CD4-positive, alpha-beta T cell (primary cell): ENCODE measurements around the gene RNPC3. TPM values are rescaled to one million over a fixed set of nuclear protein-coding genes. Genes with fewer than 3 reads are reported as not detected.

Experiments used
- ATAC-seq: fragments of 200-7000 bp; cut with Tn5 transposase; one replicate; pipeline ENCODE4 v1.10.0; 2022; ENCODE audit warnings: mild to moderate bottlenecking; ENCODE audit not compliant: poor library complexity
- CTCF ChIA-PET: fragments of 350-600 bp; sonication (Branson Sonifier 250); formaldehyde crosslinking; loops from one replicate; lab custom pipeline; 2021; ENCODE audit warnings: antibody characterized with exemption, inconsistent platforms; lab: Charles Lee
- POLR2A ChIA-PET: fragments of 350-600 bp; sonication (Branson Sonifier 250); formaldehyde crosslinking; loops from one replicate; lab custom pipeline; 2021; ENCODE audit warnings: antibody characterized with exemption, inconsistent platforms; lab: Charles Lee
- DNase-seq, 14 experiments: peaks; one replicate each; pipeline ENCODE4 v3.0.0-alpha.2; 2013 to 2020; ENCODE audit warnings: mixed read lengths in 2 of 14
- H3K27ac ChIP-seq, 2 donors: one replicate each; pipeline versions ENCODE4 v1.5.1 to v1.7.0; 2013; ENCODE audit warnings: low read length in 2 of 2, low read depth in 1 of 2, mild to moderate bottlenecking in 1 of 2
- H3K27me3 ChIP-seq, 2 experiments: 1 replicate in 1 of 2; 2 replicates in 1 of 2; pipeline versions ENCODE4 v1.6.1 to v1.7.0; 2013; ENCODE audit warnings: low read length in 2 of 2, control low read depth in 1 of 2, mild to moderate bottlenecking in 1 of 2, moderate library complexity in 1 of 2; ENCODE audit not compliant: insufficient read depth in 2 of 2, control insufficient read depth in 1 of 2
- H3K36me3 ChIP-seq: one replicate; pipeline ENCODE4 v1.6.1; 2013; ENCODE audit warnings: low read length, control low read depth; ENCODE audit not compliant: insufficient read depth
- H3K4me1 ChIP-seq: one replicate; pipeline ENCODE4 v1.6.1; 2013; ENCODE audit warnings: low read length, control low read depth; ENCODE audit not compliant: insufficient read depth
- H3K4me3 ChIP-seq: one replicate; pipeline ENCODE4 v1.5.1; 2013; ENCODE audit warnings: mild to moderate bottlenecking, low read length, moderate library complexity
- H3K9me3 ChIP-seq, 2 experiments: 1 replicate in 1 of 2; 2 replicates in 1 of 2; pipeline versions ENCODE4 v1.6.1 to v1.7.0; 2013; ENCODE audit warnings: low read length in 2 of 2, mild to moderate bottlenecking in 2 of 2, control low read depth in 1 of 2, moderate library complexity in 1 of 2; ENCODE audit not compliant: control insufficient read depth in 1 of 2, insufficient read depth in 1 of 2
- H3K27ac Mint-ChIP-seq: one replicate; pipeline ENCODE4 v1.8.0; 2020; ENCODE audit warnings: mixed read lengths
- H3K27me3 Mint-ChIP-seq: one replicate; pipeline ENCODE4 v1.8.0; 2021; ENCODE audit warnings: mixed read lengths
- H3K36me3 Mint-ChIP-seq: one replicate; pipeline ENCODE4 v1.8.0; 2021; ENCODE audit warnings: low read depth, mixed read lengths
- H3K4me1 Mint-ChIP-seq: one replicate; pipeline ENCODE4 v1.8.0; 2021; ENCODE audit warnings: low read depth, mixed read lengths
- H3K4me3 Mint-ChIP-seq: one replicate; pipeline ENCODE4 v1.8.0; 2020; ENCODE audit warnings: mild to moderate bottlenecking, mixed read lengths
- H3K9me3 Mint-ChIP-seq: one replicate; pipeline ENCODE4 v1.8.0; 2020; ENCODE audit warnings: mixed read lengths
- intact Hi-C, 2 experiments: fragments of 100-400 bp; cut with DNase I in 1 of 2; cut with micrococcal nuclease in 1 of 2; formaldehyde crosslinking; loops; one replicate each; pipeline versions ENCODE4 v1.15.1 to v1.9.0; 2023 to 2025; cut with DNase I, micrococcal nuclease
- total RNA-seq, 174 experiments: library from RNA in 2 of 174; stranded (reverse) in 2 of 174; gene quantifications; one replicate each; pipeline ENCODE4 v1.2.3 and lab custom pipeline; 2021 to 2026
- TF ChIP-seq, protein P1 (sequence below): fragments of 200-600 bp; IDR thresholded peaks from one replicate; pipeline ENCODE4 v1.8.0; 2022; ENCODE audit warnings: antibody characterized with exemption, mild to moderate bottlenecking

RNPC3 gene
- total RNA-seq, 2 experiments from 2014 or later = 48.6 to 52.5 TPM

DNA sequence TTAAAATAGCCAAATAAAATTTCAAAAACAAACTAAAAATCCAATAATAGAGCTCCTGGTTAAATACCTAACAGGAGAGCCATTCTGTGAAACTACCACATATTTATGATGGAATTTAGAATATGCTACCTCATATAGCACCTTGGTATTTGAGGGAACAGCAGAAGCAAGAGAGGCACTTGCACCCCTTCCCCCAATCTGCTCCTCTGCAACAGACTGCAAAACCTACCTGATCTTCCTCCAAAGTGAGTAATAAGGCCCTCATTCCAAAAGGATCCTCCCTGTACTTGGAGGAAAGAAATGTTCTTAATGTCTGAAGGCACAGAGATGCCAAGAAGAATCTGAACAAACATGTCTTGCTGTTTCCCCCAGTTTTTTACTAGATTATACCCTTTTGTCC lies 28.1 kb upstream of the RNPC3 start:
- Mint-ChIP-seq H3K36me3 (no peaks in the 10 kb centered on the region), H3K27ac (no peak overlapping the region), H3K27me3 (peaks cover 10% of the 10 kb centered on the region), H3K4me1 (no peaks in the 10 kb centered on the region), H3K9me3 (no peaks in the 10 kb centered on the region), H3K4me3 (no peak overlapping the region)
- H3K9me3 ChIP-seq = no peaks in the 10 kb centered on the region
- H3K36me3 ChIP-seq = no peaks in the 10 kb centered on the region
- DNase-seq = no peak
- no peak for ATAC-seq
- H3K27me3 ChIP-seq = no peaks in the 10 kb centered on the region
- intact Hi-C loops = no loop called here
- ChIA-PET POLR2A (no interaction called here), CTCF (no interaction called here)
- no peak overlapping the region for H3K4me3 ChIP-seq
- TF ChIP-seq, protein P1, sequence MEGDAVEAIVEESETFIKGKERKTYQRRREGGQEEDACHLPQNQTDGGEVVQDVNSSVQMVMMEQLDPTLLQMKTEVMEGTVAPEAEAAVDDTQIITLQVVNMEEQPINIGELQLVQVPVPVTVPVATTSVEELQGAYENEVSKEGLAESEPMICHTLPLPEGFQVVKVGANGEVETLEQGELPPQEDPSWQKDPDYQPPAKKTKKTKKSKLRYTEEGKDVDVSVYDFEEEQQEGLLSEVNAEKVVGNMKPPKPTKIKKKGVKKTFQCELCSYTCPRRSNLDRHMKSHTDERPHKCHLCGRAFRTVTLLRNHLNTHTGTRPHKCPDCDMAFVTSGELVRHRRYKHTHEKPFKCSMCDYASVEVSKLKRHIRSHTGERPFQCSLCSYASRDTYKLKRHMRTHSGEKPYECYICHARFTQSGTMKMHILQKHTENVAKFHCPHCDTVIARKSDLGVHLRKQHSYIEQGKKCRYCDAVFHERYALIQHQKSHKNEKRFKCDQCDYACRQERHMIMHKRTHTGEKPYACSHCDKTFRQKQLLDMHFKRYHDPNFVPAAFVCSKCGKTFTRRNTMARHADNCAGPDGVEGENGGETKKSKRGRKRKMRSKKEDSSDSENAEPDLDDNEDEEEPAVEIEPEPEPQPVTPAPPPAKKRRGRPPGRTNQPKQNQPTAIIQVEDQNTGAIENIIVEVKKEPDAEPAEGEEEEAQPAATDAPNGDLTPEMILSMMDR = no peak
- H3K27ac ChIP-seq = no peak overlapping the region
- H3K4me1 ChIP-seq = no peaks in the 10 kb centered on the region

DNA sequence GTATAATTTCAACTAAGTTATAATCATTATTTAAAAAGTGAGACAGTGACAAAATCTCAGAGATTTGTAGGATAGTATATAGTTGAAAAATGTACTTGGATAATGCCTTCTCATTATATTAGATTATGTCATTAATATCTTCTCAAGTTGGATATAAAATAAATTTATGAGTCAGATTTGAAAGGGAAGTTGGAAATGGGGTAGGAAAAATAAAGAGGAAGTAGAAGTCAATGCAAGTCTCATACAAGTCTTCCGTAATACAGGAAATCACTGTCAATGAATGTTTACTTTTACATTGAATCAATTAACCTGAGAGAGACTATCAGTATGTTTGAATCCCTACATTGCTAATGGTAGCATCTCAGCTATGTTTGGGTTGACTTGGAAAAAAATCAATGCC lies 16.2 kb upstream of the RNPC3 start:
- no peaks in the 10 kb centered on the region for H3K27me3 ChIP-seq
- ATAC-seq = no peak
- Mint-ChIP-seq H3K4me1 (no peaks in the 10 kb centered on the region), H3K4me3 (no peak overlapping the region), H3K27ac (no peak overlapping the region), H3K9me3 (peaks cover 8% of the 10 kb centered on the region), H3K36me3 (peaks cover 19% of the 10 kb centered on the region), H3K27me3 (no peaks in the 10 kb centered on the region)
- TF ChIP-seq, protein P1 = no peak
- DNase-seq = peak in 1 of 14 experiments; percentile 20
- no peaks in the 10 kb centered on the region for H3K36me3 ChIP-seq
- intact Hi-C loops = no loop called here
- no peaks in the 10 kb centered on the region for H3K4me1 ChIP-seq
- ChIA-PET POLR2A (no interaction called here), CTCF (no interaction called here)
- H3K9me3 ChIP-seq = no peaks in the 10 kb centered on the region
- H3K4me3 ChIP-seq = no peak overlapping the region
- H3K27ac ChIP-seq = no peak overlapping the region

DNA sequence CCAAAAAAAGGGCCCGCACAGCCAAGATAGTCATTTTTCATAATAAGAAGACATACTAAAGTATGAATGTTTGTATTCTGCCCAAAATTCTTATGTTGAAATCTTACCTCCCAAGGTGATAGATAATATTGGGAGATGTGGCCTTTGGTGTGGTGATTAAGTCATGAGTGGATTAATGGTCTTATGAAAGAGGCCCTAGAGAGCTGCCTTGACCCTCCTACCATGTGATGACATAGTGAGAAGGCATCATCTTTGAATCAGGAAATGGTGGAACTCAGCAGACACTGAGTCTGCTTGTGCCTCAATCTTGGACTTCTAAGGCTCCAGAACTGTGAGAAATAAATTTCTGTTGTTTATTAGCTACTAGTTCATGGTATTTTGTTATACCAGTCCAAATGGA lies 11.8 kb upstream of the RNPC3 start:
- ChIA-PET POLR2A (interaction anchor here (3.3 kb wide), 1 partner anchor 12 kb away, joined by 16 read pairs; the partner anchor contains the start of gene RNPC3), CTCF (interaction anchor here (1.1 kb wide), 1 partner anchor 9 kb away, joined by 3 read pairs; no protein-coding TSS in a partner anchor)
- ATAC-seq (no peak), DNase-seq (no peak)
- no peak overlapping the region for H3K27ac Mint-ChIP-seq
- peaks cover 19% of the 10 kb centered on the region for H3K36me3 Mint-ChIP-seq
- TF ChIP-seq, protein P1 = no peak
- no peak overlapping the region for H3K4me3 Mint-ChIP-seq
- Histone ChIP-seq H3K4me1 (no peaks in the 10 kb centered on the region), H3K4me3 (no peak overlapping the region), H3K9me3 (no peaks in the 10 kb centered on the region), H3K27ac (no peak overlapping the region), H3K27me3 (no peaks in the 10 kb centered on the region), H3K36me3 (no peaks in the 10 kb centered on the region)
- H3K9me3 Mint-ChIP-seq = peaks cover 5% of the 10 kb centered on the region
- intact Hi-C loops = loop anchor here (5.0 to 10.0 kb wide), 2 partner anchors 1749 to 1991 kb away; no protein-coding TSS in a partner anchor
- H3K4me1 Mint-ChIP-seq = peaks cover 4% of the 10 kb centered on the region
- no peaks in the 10 kb centered on the region for H3K27me3 Mint-ChIP-seq
